MCF 10A (cell line): ENCODE measurements around the gene SAMD4A. TPM values are rescaled to one million over a fixed set of nuclear protein-coding genes. Genes with fewer than 3 reads are reported as not detected.

Experiments
- BruUV-seq: library from RNA; stranded (reverse); fragments of 400-500 nt; replicated peaks from 2 replicates; lab custom pipeline; 2021; lab: Mats Ljungman, UMichigan
- CTCF ChIA-PET: fragments of 300-600 bp; sonication (Branson Sonifier 250); formaldehyde crosslinking; extraction: SDS; loops from one replicate; lab custom pipeline; 2021; ENCODE audit warnings: antibody characterized with exemption, inconsistent platforms; lab: Yijun Ruan, JAX
- POLR2A ChIA-PET: fragments of 300-600, 350-650 bp; sonication (Branson Sonifier 250); formaldehyde crosslinking; extraction: SDS; loops from one replicate; lab custom pipeline; 2020; ENCODE audit warnings: antibody characterized with exemption, inconsistent platforms; lab: Yijun Ruan, JAX
- DNase-seq: peaks from one replicate; pipeline ENCODE4 v3.0.0-alpha.2; 2018; ENCODE audit not compliant: unreplicated experiment
- H3K27ac Mint-ChIP-seq: one replicate; pipeline ENCODE4 v1.8.0; 2022; ENCODE audit warnings: mild to moderate bottlenecking, low read depth, mixed read lengths; ENCODE audit not compliant: unreplicated experiment
- H3K27me3 Mint-ChIP-seq: one replicate; pipeline ENCODE4 v1.8.0; 2022; ENCODE audit warnings: mixed read lengths; ENCODE audit not compliant: insufficient read depth, unreplicated experiment
- H3K36me3 Mint-ChIP-seq: one replicate; pipeline ENCODE4 v1.8.0; 2022; ENCODE audit warnings: mild to moderate bottlenecking, moderate library complexity, mixed read lengths; ENCODE audit not compliant: insufficient read depth, unreplicated experiment
- H3K4me1 Mint-ChIP-seq: one replicate; pipeline ENCODE4 v1.8.0; 2022; ENCODE audit warnings: mixed read lengths; ENCODE audit not compliant: insufficient read depth, unreplicated experiment
- H3K4me3 Mint-ChIP-seq: one replicate; pipeline ENCODE4 v1.8.0; 2022; ENCODE audit warnings: mild to moderate bottlenecking, moderate library complexity, mixed read lengths; ENCODE audit not compliant: unreplicated experiment
- H3K9me3 Mint-ChIP-seq: one replicate; pipeline ENCODE4 v1.8.0; 2022; ENCODE audit warnings: mixed read lengths; ENCODE audit not compliant: unreplicated experiment
- CTCF ChIP-seq: fragments of 200-600 bp; IDR thresholded peaks from one replicate; pipeline ENCODE4 v1.8.0; 2022; ENCODE audit warnings: antibody characterized with exemption, mild to moderate bottlenecking; ENCODE audit not compliant: unreplicated experiment
- intact Hi-C: fragments of 100-400 bp; cut with micrococcal nuclease; formaldehyde crosslinking; loops from 2 replicates; pipeline ENCODE4 v1.14.1; 2022
- total RNA-seq: library from RNA; stranded (reverse); gene quantifications from 2 replicates; pipeline ENCODE4 v1.2.3, GENCODE V29; 2022

SAMD4A gene
- total RNA-seq, 1 experiment from 2014 or later, result 63.5 TPM

- H3K36me3 Mint-ChIP-seq, result peaks cover 42% of the 10 kb centered on the region
- no peak for DNase-seq
- TF ChIP-seq CTCF, result no peak
- POLR2A ChIA-PET, result interaction anchor here (1.3 to 4.9 kb wide), 2 partner anchors 14 to 205 kb away, joined by 3 to 68 read pairs; partner anchors contain the start of gene SAMD4A
- H3K4me1 Mint-ChIP-seq, result peaks cover 21% of the 10 kb centered on the region
- CTCF ChIA-PET, result interaction anchor here (0.7 to 6.8 kb wide), 3 partner anchors 60 to 261 kb away, joined by 3 to 113 read pairs (median 3); partner anchors contain the start of gene SAMD4A
- H3K9me3 Mint-ChIP-seq, result no peaks in the 10 kb centered on the region
- no peaks in the 10 kb centered on the region for H3K27me3 Mint-ChIP-seq
- intact Hi-C loops, result loop anchor here (5.0 to 10.0 kb wide), 2 partner anchors 36 to 267 kb away; partner anchors contain the start of gene CGRRF1
- peak overlapping the region; percentile 93 for H3K27ac Mint-ChIP-seq
- no peak overlapping the region for H3K4me3 Mint-ChIP-seq
- no TSS peak for BruUV-seq
Observed at GRCh38 chr14:54771411-54772027, 204.6 kb downstream of the SAMD4A start.

GRCh38 chr14:54772451-54772881 is 205.5 kb downstream of the SAMD4A start:
- Mint-ChIP-seq H3K4me1 (peaks cover 21% of the 10 kb centered on the region), H3K9me3 (no peaks in the 10 kb centered on the region), H3K27ac (peak overlapping the region; percentile 93), H3K27me3 (no peaks in the 10 kb centered on the region), H3K36me3 (peaks cover 33% of the 10 kb centered on the region), H3K4me3 (peak overlapping the region; percentile 42)
- TF ChIP-seq CTCF, result no peak
- ChIA-PET POLR2A (interaction anchor here (1.0 to 4.9 kb wide), 12 partner anchors 14 to 206 kb away, joined by 3 to 68 read pairs (median 3); partner anchors contain the start of gene SAMD4A), CTCF (interaction anchor here (0.6 to 6.8 kb wide), 28 partner anchors 8 to 532 kb away, joined by 3 to 113 read pairs (median 6); partner anchors contain the start of gene SAMD4A)
- BruUV-seq, result no TSS peak
- DNase-seq, result peak; percentile 13
- intact Hi-C loops, result loop anchor here (5.0 to 10.0 kb wide), 2 partner anchors 35 to 268 kb away; partner anchors contain the start of gene CGRRF1

GRCh38 chr14:54773171-54774006 is 206.5 kb downstream of the SAMD4A start:
- intact Hi-C loops, result loop anchor here (1.0 to 10.0 kb wide), 4 partner anchors 34 to 269 kb away; partner anchors contain the start of gene CGRRF1
- POLR2A ChIA-PET, result interaction anchor here (0.5 to 4.9 kb wide), 19 partner anchors 15 to 638 kb away, joined by 3 to 68 read pairs (median 3); partner anchors contain the start of genes ATG14 and SAMD4A
- BruUV-seq, result no TSS peak
- H3K36me3 Mint-ChIP-seq, result peaks cover 28% of the 10 kb centered on the region
- peak overlapping the region; percentile 42 for H3K4me3 Mint-ChIP-seq
- CTCF ChIA-PET, result interaction anchor here (0.6 to 6.8 kb wide), 50 partner anchors 9 to 1307 kb away, joined by 3 to 113 read pairs (median 4); partner anchors contain the start of gene SAMD4A
- peak overlapping the region; percentile 93 for H3K27ac Mint-ChIP-seq
- peak; percentile 98 for DNase-seq
- no peaks in the 10 kb centered on the region for H3K27me3 Mint-ChIP-seq
- no peaks in the 10 kb centered on the region for H3K9me3 Mint-ChIP-seq
- peaks cover 21% of the 10 kb centered on the region for H3K4me1 Mint-ChIP-seq
- TF ChIP-seq CTCF, result peak; percentile 49
